ENCODE measurements around the gene MYO5A. TPM values are rescaled to one million over a fixed set of nuclear protein-coding genes. Genes with fewer than 3 reads are reported as not detected.
"Not testable (repeated sequence)": the region's sequence is repeated elsewhere in the genome, so short reads cannot be mapped to it uniquely, and the experiment has no call there.

The MYO5A gene
- total RNA-seq, 2 experiments from 2014 or later, result 19.2 to 22.6 TPM

DNA sequence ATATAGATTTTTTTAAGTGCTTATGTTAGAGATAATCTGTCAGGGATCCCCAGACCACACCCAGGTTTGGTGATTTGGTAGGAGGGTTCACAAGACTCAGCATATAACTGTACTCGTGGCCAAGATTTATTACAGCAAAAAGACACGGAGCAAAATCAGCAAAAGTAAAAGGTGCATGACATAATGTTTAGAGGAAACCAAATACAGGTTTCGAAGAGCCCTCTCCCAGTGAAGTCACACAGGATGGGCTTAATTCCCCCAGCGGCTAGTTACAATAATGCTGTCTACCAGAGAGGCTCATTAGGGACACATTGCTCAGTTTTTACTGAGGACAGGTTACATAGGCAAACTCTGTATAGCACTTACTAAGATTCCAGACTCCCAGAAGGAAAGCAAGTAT is 36.5 kb downstream of the MYO5A start:
- POLR2A ChIA-PET, result interaction anchor here (0.9 kb wide), 1 partner anchor 8 kb away, joined by 3 read pairs; no protein-coding TSS in a partner anchor
- Mint-ChIP-seq H3K36me3 (ENCODE audit: low read depth) (no peaks in the 10 kb centered on the region), H3K27ac (no peak overlapping the region), H3K9me3 (no peaks in the 10 kb centered on the region), H3K27me3 (no peaks in the 10 kb centered on the region), H3K4me3 (no peak overlapping the region), H3K4me1 (ENCODE audit: low read depth) (peaks cover 40% of the 10 kb centered on the region)
- CTCF ChIA-PET, result no interaction called here
- TF ChIP-seq, protein P1, sequence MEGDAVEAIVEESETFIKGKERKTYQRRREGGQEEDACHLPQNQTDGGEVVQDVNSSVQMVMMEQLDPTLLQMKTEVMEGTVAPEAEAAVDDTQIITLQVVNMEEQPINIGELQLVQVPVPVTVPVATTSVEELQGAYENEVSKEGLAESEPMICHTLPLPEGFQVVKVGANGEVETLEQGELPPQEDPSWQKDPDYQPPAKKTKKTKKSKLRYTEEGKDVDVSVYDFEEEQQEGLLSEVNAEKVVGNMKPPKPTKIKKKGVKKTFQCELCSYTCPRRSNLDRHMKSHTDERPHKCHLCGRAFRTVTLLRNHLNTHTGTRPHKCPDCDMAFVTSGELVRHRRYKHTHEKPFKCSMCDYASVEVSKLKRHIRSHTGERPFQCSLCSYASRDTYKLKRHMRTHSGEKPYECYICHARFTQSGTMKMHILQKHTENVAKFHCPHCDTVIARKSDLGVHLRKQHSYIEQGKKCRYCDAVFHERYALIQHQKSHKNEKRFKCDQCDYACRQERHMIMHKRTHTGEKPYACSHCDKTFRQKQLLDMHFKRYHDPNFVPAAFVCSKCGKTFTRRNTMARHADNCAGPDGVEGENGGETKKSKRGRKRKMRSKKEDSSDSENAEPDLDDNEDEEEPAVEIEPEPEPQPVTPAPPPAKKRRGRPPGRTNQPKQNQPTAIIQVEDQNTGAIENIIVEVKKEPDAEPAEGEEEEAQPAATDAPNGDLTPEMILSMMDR (IDR thresholded peaks at IDR 0.05), result no peak
- no peak for DNase-seq
- no peak for ATAC-seq
- intact Hi-C loops (cut with micrococcal nuclease), result no loop called here

DNA sequence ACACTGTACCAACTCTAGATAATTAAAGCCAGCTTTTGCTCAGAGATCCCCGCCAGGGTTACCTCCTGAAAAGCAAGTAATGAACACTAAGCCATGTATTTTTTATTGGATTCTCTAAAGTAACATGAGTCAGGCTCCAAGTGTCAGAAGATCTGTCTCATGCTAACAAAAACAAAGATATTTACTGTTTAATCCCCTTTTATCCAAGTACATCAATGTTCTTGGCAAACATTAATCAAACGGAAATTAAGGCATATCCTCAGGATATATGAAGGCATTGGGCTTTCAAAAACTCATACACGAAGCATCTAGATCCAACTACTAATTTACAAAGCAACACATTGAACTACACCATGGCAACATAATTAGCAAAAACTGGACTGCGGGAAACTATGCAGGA is 37.2 kb downstream of the MYO5A start:
- Mint-ChIP-seq H3K4me1 (ENCODE audit: low read depth) (peaks cover 40% of the 10 kb centered on the region), H3K27me3 (no peaks in the 10 kb centered on the region), H3K4me3 (no peak overlapping the region), H3K27ac (no peak overlapping the region), H3K36me3 (ENCODE audit: low read depth) (no peaks in the 10 kb centered on the region), H3K9me3 (no peaks in the 10 kb centered on the region)
- ChIA-PET POLR2A (no interaction called here), CTCF (no interaction called here)
- no peak for DNase-seq
- ATAC-seq, result no peak
- intact Hi-C loops (cut with micrococcal nuclease), result no loop called here
- TF ChIP-seq, protein P1 (IDR thresholded peaks at IDR 0.05), result no peak

DNA sequence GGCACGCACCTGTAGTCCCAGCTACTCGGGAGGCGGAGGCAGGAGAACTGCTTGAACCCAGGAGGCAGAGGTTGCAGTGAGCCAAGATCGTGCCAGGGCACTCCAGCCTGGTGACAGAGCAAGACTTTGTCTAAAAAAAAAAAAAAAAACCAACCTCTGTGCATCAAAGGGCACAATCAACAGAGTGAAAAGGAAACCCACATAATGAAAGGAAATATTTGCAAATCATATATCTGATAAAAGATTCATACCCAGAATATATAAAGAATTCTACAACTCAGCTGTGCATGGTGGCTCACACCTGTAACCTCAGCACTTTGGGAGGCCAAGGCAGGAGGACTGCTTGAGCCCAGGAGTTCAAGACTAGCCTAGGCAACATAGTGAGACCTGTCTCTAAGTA is 39.2 kb downstream of the MYO5A start:
- H3K36me3 Mint-ChIP-seq (ENCODE audit: low read depth); H3K9me3 Mint-ChIP-seq; H3K27ac Mint-ChIP-seq; CTCF ChIA-PET; H3K4me3 Mint-ChIP-seq; intact Hi-C loops (cut with micrococcal nuclease); H3K27me3 Mint-ChIP-seq: not testable (repeated sequence)
- DNase-seq (peak; percentile 33), ATAC-seq (peak; percentile 62)
- peaks cover 40% of the 10 kb centered on the region for H3K4me1 Mint-ChIP-seq (ENCODE audit: low read depth)
- POLR2A ChIA-PET, result interaction anchor here (0.6 to 2.0 kb wide), 2 partner anchors 25 to 38 kb away, joined by 5 read pairs; no protein-coding TSS in a partner anchor

DNA sequence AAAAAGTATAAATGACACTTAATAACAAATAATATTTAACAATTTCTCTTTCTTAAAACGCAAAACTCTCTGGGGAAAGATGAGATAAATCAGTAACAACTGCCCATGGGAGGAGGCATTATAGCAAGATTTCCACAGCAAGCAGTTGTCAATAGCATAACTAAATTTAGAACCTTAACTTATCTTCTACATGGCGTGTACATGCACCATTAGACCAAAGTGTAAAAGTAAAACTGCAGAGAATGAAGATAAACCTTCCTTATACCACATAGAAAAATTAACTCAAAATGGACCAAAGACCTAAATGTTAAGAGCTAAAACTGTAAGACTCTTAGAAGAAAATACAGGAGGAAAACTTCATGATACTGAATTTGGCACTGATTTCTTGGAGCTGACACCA is 39.9 kb downstream of the MYO5A start:
- Mint-ChIP-seq H3K27ac (peak overlapping the region; percentile 51), H3K4me1 (ENCODE audit: low read depth) (peaks cover 40% of the 10 kb centered on the region), H3K4me3 (peak overlapping the region; percentile 4), H3K36me3 (ENCODE audit: low read depth) (no peaks in the 10 kb centered on the region), H3K9me3 (no peaks in the 10 kb centered on the region), H3K27me3 (no peaks in the 10 kb centered on the region)
- CTCF ChIA-PET, result interaction anchor here (1.4 kb wide), 1 partner anchor 9 kb away, joined by 5 read pairs; no protein-coding TSS in a partner anchor
- TF ChIP-seq, protein P1 (IDR thresholded peaks at IDR 0.05), result no peak
- ATAC-seq, result no peak
- POLR2A ChIA-PET, result interaction anchor here (2.0 kb wide), 1 partner anchor 24 kb away, joined by 5 read pairs; no protein-coding TSS in a partner anchor
- intact Hi-C loops (cut with micrococcal nuclease), result no loop called here
- DNase-seq, result no peak

DNA sequence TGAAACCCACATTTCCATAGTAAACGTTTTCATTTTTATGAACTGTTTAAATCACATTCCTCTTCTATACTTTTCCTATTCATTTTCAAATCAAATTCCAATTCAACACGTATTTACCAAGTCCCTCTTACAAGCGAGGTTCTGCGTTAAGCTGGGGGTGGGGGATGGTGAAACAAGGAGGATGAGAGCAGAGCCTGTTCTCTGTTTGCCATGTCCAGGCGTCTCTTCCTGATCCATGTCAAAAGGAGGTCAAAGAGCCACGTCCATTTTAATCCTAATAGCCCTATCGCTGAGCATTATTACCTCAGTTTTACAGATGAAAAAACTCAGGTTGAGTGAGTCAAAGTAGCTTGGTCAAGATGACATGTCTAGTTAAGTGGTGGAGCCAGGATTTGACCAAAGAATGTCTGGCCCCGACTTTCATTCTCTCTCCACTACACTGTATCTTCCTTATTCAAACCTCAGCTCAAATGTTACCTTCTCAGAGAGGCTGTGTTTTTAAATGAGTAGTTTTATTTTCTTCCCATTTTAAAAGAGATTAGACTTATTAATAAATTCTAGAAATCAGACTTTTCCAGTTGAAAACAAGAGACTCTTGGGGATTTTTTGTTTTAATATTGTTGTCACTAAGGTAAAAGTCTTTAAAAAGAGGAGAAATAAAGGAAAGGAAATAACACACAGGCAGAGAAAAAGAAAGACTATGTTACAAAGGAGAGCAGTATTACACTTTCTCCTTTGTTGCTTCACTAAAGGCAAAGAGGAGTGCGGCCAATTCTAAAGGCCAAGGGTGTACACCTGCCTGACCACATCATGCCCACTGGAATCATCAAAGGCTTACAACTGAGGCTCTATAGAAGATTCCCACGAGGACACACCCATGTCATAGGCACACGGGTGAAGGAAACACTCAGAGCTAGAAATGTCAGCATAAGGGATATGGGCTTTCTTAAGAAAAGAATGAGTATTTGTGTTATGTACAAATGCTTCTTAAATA is 42.4 kb downstream of the MYO5A start:
- TF ChIP-seq, protein P1 (IDR thresholded peaks at IDR 0.05), result no peak
- DNase-seq (no peak), ATAC-seq (no peak)
- H3K9me3 Mint-ChIP-seq, result no peaks in the 10 kb centered on the region
- intact Hi-C loops (cut with micrococcal nuclease), result no loop called here
- H3K36me3 Mint-ChIP-seq (ENCODE audit: low read depth), result no peaks in the 10 kb centered on the region
- CTCF ChIA-PET, result no interaction called here
- H3K4me1 Mint-ChIP-seq (ENCODE audit: low read depth), result peaks cover 64% of the 10 kb centered on the region
- POLR2A ChIA-PET, result no interaction called here
- H3K4me3 Mint-ChIP-seq, result no peak overlapping the region
- peak overlapping the region; percentile 0 for H3K27ac Mint-ChIP-seq
- H3K27me3 Mint-ChIP-seq, result no peaks in the 10 kb centered on the region

All from activated CD8-positive, alpha-beta T cell treated with anti-CD3 and anti-CD28 coated beads for 36 hours (primary cell).